NCI-H2196 treated with DMSO at 0.1 percent for 48 hours (cell line): ENCODE results near the gene SRRM4.
"Not testable (repeated sequence)": the region's sequence is repeated elsewhere in the genome, so short reads cannot be mapped to it uniquely, and the experiment has no call there.

Experiments
- DNase-seq: peaks from one replicate; lab custom pipeline; 2025; ENCODE audit not compliant: unreplicated experiment; lab: John Stamatoyannopoulos, UW

Gene SRRM4

GRCh38 chr12:118981285-118982211 lies at the start of gene SRRM4:
Gene SRRM4 (plus strand): TSS chr12:118981541. CDS start chr12:118981883, 342 bp downstream.
- peak; percentile 89 for DNase-seq

GRCh38 chr12:118946256-118946655 lies 35.1 kb upstream of the SRRM4 start:
- no peak for DNase-seq

GRCh38 chr12:118958520-118958919 lies 22.8 kb upstream of the SRRM4 start:
- DNase-seq, result no peak

GRCh38 chr12:118959348-118959747 lies 22.0 kb upstream of the SRRM4 start:
- no peak for DNase-seq

GRCh38 chr12:118959985-118960560 lies 21.3 kb upstream of the SRRM4 start:
- DNase-seq, result no peak

GRCh38 chr12:118960865-118961264 lies 20.5 kb upstream of the SRRM4 start:
- DNase-seq, result no peak

- no peak for DNase-seq
Observed at GRCh38 chr12:118964988-118965387, 16.4 kb upstream of the SRRM4 start.

- no peak for DNase-seq
Observed at GRCh38 chr12:118970856-118971255, 10.5 kb upstream of the SRRM4 start.

GRCh38 chr12:118972982-118973381 lies 8.4 kb upstream of the SRRM4 start:
- no peak for DNase-seq

- peak; percentile 63 for DNase-seq
Observed at GRCh38 chr12:118979763-118980406, 1.5 kb upstream of the SRRM4 start.

GRCh38 chr12:118980407-118981014 lies 830 bp upstream of the SRRM4 start:
- no peak for DNase-seq

- DNase-seq, result no peak
Observed at GRCh38 chr12:118982302-118982701, 961 bp downstream of the SRRM4 start.

- no peak for DNase-seq
Observed at GRCh38 chr12:118982984-118983761, 1.8 kb downstream of the SRRM4 start.

GRCh38 chr12:118984161-118984943 lies 3.0 kb downstream of the SRRM4 start:
- DNase-seq, result no peak

GRCh38 chr12:118986050-118986449 lies 4.7 kb downstream of the SRRM4 start:
- no peak for DNase-seq

- DNase-seq, result no peak
Observed at GRCh38 chr12:118999107-118999506, 17.8 kb downstream of the SRRM4 start.

GRCh38 chr12:119005085-119005484 lies 23.7 kb downstream of the SRRM4 start:
- no peak for DNase-seq

- DNase-seq, result no peak
Observed at GRCh38 chr12:119005913-119006312, 24.6 kb downstream of the SRRM4 start.

GRCh38 chr12:119006746-119007145 lies 25.4 kb downstream of the SRRM4 start:
- no peak for DNase-seq

- DNase-seq, result not testable (repeated sequence)
Observed at GRCh38 chr12:119008273-119008672, 26.9 kb downstream of the SRRM4 start.
